ENCODE measurements around the gene PLPPR2. TPM values are rescaled to one million over a fixed set of nuclear protein-coding genes. Genes with fewer than 3 reads are reported as not detected.
"Not testable (repeated sequence)": the region's sequence is repeated elsewhere in the genome, so short reads cannot be mapped to it uniquely, and the experiment has no call there.

Gene PLPPR2
- total RNA-seq, 3 donors from 2014 or later = 2.4 to 4.1 (median 3.8) TPM

- Mint-ChIP-seq H3K4me1 (ENCODE audit: low read depth) (peaks cover 5% of the 10 kb centered on the region), H3K9me3 (peaks cover 7% of the 10 kb centered on the region), H3K27me3 (ENCODE audit: low read depth) (no peaks in the 10 kb centered on the region), H3K4me3 (no peak overlapping the region), H3K36me3 (ENCODE audit: insufficient read depth) (no peaks in the 10 kb centered on the region)
- no peak for DNase-seq
- no peak for ATAC-seq
Observed at GRCh38 chr19:11390359-11390758, 35.1 kb downstream of the PLPPR2 start.

GRCh38 chr19:11390933-11391680 is 35.9 kb downstream of the PLPPR2 start:
- H3K9me3 Mint-ChIP-seq = peaks cover 7% of the 10 kb centered on the region

DNA sequence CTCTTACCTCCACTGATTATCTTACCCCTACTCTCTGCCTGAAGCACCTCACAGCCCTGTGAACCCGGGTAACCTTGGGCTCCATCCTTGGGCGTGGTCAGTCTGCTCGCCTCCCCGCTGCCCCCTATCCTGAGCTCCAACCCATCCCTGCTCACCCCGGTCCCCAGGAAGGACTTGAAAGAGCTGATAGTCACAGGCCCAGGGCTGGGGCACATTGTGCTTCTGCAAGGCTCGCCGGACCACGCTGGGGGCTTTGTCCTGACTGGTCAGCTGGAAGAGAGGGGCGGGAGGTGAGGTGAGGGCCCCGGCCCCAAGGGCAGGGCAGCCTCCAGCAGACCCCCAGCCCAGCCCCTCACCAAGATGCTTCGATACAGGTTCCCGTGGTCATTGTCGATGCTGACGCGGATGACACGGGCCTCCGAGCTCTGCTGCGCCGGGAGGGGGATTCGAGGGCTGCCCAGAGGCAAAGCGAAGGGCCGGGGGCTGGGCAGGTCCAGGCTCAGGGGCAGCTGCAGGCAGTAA is 41.9 kb downstream of the PLPPR2 start:
- no peaks in the 10 kb centered on the region for H3K4me1 Mint-ChIP-seq (ENCODE audit: low read depth)
- H3K27me3 Mint-ChIP-seq (ENCODE audit: low read depth) = peaks cover 6% of the 10 kb centered on the region
- no peak overlapping the region for H3K4me3 Mint-ChIP-seq
- ATAC-seq (no peak), DNase-seq (no peak)
- no peaks in the 10 kb centered on the region for H3K9me3 Mint-ChIP-seq
- no peaks in the 10 kb centered on the region for H3K36me3 Mint-ChIP-seq (ENCODE audit: insufficient read depth)

More at GRCh38 chr19:11390933-11391680, 35.9 kb downstream of the PLPPR2 start:
- DNase-seq = no peak
- Mint-ChIP-seq H3K4me1 (ENCODE audit: low read depth) (peaks cover 5% of the 10 kb centered on the region), H3K27me3 (ENCODE audit: low read depth) (no peaks in the 10 kb centered on the region), H3K4me3 (no peak overlapping the region), H3K36me3 (ENCODE audit: insufficient read depth) (no peaks in the 10 kb centered on the region)
- no peak for ATAC-seq

DNA sequence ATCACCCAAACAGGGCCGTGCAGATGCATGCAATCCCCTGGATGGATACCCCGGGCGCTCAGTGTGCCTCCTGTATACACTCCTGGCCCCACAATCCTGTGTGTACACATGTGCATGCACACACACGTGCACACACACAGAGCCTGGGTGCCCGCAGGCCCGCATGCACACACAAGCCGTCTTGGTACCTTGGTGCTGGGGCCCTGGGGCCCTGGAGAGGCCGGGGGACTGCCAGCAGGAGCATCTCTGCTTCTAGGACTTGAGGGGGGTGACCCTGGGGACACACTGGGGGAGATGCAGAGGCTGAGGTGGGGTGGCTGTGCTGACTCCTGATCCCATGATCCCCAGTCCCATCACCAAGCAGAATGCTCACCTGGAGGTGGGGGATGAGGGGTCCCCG is 44.4 kb downstream of the PLPPR2 start:
- ATAC-seq = no peak
- peaks cover 6% of the 10 kb centered on the region for H3K27me3 Mint-ChIP-seq (ENCODE audit: low read depth)
- H3K4me3 Mint-ChIP-seq = no peak overlapping the region
- H3K9me3 Mint-ChIP-seq = no peaks in the 10 kb centered on the region
- no peak for DNase-seq
- no peaks in the 10 kb centered on the region for H3K36me3 Mint-ChIP-seq (ENCODE audit: insufficient read depth)
- H3K4me1 Mint-ChIP-seq (ENCODE audit: low read depth) = no peaks in the 10 kb centered on the region

DNA sequence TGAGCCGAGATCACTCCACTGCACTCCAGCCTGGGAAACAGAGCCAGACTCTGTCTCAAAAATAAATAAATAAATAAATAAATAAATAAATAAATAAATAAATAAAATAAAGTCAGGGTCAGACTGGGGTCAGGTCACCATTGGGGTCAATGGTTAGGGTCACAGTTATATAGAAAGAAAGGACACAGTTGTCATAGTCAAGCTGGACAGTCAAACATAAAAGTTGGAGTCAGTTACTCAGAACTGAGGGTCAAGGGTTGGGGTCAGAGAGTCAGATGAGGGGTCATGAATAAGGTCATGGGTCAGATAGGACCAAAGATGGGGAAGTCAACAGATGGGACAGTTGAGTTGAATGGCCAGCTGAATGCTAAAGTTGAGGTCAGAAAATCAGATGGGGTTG is 45.6 kb downstream of the PLPPR2 start:
- DNase-seq (no peak), ATAC-seq (no peak)
- Mint-ChIP-seq H3K36me3 (ENCODE audit: insufficient read depth) (no peaks in the 10 kb centered on the region), H3K27me3 (ENCODE audit: low read depth) (peaks cover 6% of the 10 kb centered on the region), H3K4me3 (no peak overlapping the region), H3K9me3 (no peaks in the 10 kb centered on the region), H3K4me1 (ENCODE audit: low read depth) (no peaks in the 10 kb centered on the region)

DNA sequence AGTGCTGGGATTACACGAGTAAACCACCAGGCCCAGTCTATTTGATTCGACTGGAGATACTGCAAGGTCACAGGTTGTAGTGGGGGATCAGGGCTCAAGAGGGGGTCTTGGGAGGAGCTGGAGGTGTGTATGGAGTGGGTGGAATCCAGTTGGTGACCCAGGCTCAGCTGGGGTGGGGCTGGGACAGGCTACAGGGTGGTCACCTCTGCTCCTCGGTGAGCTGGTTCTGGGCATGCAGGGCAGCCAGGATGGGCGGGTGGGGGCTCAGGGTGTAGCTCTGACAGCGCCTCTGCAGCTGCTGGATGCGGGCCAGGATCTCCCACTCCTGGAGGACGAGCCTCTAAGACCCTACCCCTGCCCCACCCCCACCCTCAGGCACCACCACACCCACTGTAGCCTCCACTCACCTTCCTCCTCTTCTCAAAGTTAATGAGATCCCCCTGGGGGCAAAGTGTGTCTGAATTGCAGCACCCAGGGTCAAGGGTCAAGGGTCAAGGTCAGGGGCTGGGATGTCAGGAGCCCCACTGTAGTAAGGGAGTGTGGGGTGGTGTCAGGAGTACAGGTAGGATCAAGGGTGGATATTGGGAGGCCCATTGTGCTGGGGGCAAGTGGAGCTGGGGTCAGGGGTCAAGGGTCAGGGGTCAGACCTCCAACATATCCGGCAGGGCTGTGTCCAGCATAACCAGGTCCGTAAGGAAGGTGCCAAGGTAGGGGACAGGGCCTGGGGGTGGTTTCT is 46.7 kb downstream of the PLPPR2 start:
- no peaks in the 10 kb centered on the region for H3K4me1 Mint-ChIP-seq (ENCODE audit: low read depth)
- no peak for ATAC-seq
- no peaks in the 10 kb centered on the region for H3K36me3 Mint-ChIP-seq (ENCODE audit: insufficient read depth)
- no peak for DNase-seq
- peaks cover 11% of the 10 kb centered on the region for H3K27me3 Mint-ChIP-seq (ENCODE audit: low read depth)
- H3K4me3 Mint-ChIP-seq = no peak overlapping the region
- H3K9me3 Mint-ChIP-seq = no peaks in the 10 kb centered on the region

GRCh38 chr19:11404588-11405222 is 49.5 kb downstream of the PLPPR2 start:
- Mint-ChIP-seq H3K4me3 (no peak overlapping the region), H3K27me3 (ENCODE audit: low read depth) (peaks cover 25% of the 10 kb centered on the region), H3K9me3 (no peaks in the 10 kb centered on the region), H3K4me1 (ENCODE audit: low read depth) (no peaks in the 10 kb centered on the region), H3K36me3 (ENCODE audit: insufficient read depth) (no peaks in the 10 kb centered on the region)
- ATAC-seq (no peak), DNase-seq (no peak)

DNA sequence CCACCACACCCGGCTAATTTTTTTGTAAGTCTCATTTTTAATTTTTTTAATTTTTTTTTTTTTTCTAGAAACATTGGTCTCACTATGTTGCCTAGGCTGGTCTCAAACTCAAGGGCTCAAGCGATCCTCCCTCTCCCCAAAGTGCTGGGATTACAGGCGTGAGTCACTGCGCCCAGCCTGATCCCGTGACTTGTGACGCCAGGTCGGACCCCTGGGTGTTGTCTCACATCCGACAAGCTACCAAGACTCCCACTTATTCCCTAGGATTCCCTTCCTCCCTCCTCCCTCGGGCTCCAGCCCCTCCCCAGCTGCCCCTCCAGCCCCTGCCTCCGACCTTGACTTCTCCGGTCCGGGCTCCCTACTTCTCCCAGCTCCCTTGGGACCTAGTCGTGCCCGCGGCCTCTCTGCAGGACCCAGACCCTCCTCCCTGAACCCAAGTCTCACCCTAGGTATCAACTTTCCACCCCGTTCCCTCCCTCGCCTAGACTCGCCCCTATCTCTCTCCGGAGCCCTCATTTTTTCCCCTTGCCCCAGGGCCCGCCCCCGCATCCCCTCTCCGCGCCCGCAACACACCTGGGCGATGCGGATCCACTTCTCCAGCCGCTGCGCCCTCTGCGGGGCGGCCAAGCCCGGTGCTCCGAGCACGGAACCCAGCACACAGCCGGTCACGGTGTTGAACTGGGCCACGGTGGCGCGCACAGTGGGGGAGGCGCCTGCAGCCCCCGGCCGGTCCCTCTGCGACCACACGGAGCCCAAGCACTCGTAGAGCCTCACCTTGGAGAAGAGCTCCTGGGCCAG is 50.8 kb downstream of the PLPPR2 start:
- peak; percentile 70 to 71 for ATAC-seq
- Mint-ChIP-seq H3K4me1 (ENCODE audit: low read depth) (no peaks in the 10 kb centered on the region), H3K27me3 (ENCODE audit: low read depth) (peaks cover 26% of the 10 kb centered on the region), H3K36me3 (ENCODE audit: insufficient read depth) (no peaks in the 10 kb centered on the region), H3K9me3 (no peaks in the 10 kb centered on the region), H3K4me3 (no peak overlapping the region)
- peak; percentile 48 for DNase-seq

GRCh38 chr19:11406703-11407236 is 51.5 kb downstream of the PLPPR2 start:
- H3K9me3 Mint-ChIP-seq; H3K4me1 Mint-ChIP-seq (ENCODE audit: low read depth); DNase-seq; H3K4me3 Mint-ChIP-seq; ATAC-seq; H3K36me3 Mint-ChIP-seq (ENCODE audit: insufficient read depth): not testable (repeated sequence)
- peaks cover 28% of the 10 kb centered on the region for H3K27me3 Mint-ChIP-seq (ENCODE audit: low read depth)

DNA sequence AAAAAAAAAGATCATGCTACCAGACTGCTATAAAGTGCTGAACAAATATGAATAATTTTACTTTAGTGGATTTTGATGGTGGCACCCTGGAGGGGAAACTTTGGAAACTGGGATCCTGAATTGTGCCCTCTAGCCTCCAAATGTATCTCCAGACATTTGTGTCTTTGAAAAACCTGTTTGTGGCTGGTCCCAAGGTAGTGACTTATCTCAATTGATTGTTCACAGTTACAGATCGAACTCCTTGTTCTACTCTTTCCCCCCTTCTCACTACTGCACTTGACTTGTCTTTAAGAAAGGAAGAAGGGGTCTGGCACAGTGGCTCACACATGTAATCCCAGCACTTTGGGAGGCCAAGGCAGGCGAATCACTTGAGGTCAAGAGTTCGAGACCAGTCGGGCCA is 53.4 kb downstream of the PLPPR2 start:
- ATAC-seq (no peak), DNase-seq (no peak)
- peaks cover 32% of the 10 kb centered on the region for H3K27me3 Mint-ChIP-seq (ENCODE audit: low read depth)
- no peak overlapping the region for H3K4me3 Mint-ChIP-seq
- H3K9me3 Mint-ChIP-seq = no peaks in the 10 kb centered on the region
- H3K36me3 Mint-ChIP-seq (ENCODE audit: insufficient read depth) = no peaks in the 10 kb centered on the region
- H3K4me1 Mint-ChIP-seq (ENCODE audit: low read depth) = no peaks in the 10 kb centered on the region

DNA sequence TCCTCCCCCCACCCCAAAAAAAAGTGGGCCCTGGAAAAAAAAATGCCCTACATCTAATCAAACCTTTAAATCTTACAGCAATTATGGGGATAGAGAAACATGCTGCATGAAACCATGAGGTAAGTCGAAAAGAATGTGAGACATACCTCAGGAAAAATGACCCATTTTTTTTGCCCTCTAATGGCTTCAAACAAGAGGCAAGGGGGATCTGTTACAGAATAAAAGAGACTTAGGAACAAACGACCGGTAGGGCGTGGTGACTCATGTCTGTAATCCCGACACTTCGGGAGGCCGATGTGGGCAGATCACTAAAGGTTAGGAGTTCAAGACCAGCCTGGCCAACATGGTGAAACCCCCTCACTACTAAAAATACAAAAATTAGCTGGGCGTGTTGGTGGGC is 55.5 kb downstream of the PLPPR2 start:
- Mint-ChIP-seq H3K27me3 (ENCODE audit: low read depth) (peaks cover 32% of the 10 kb centered on the region), H3K9me3 (no peaks in the 10 kb centered on the region), H3K4me3 (no peak overlapping the region), H3K4me1 (ENCODE audit: low read depth) (no peaks in the 10 kb centered on the region), H3K36me3 (ENCODE audit: insufficient read depth) (no peaks in the 10 kb centered on the region)
- ATAC-seq = no peak
- DNase-seq = no peak

- H3K4me1 Mint-ChIP-seq (ENCODE audit: low read depth) = peaks cover 10% of the 10 kb centered on the region
- no peak overlapping the region for H3K4me3 Mint-ChIP-seq
- DNase-seq (no peak), ATAC-seq (no peak)
- no peaks in the 10 kb centered on the region for H3K9me3 Mint-ChIP-seq
- H3K27me3 Mint-ChIP-seq (ENCODE audit: low read depth) = peaks cover 34% of the 10 kb centered on the region
- H3K36me3 Mint-ChIP-seq (ENCODE audit: insufficient read depth) = no peaks in the 10 kb centered on the region
Observed at GRCh38 chr19:11414544-11414943, 59.3 kb downstream of the PLPPR2 start.

Measured in activated T-cell treated with anti-CD3 and anti-CD28 coated beads, Interleukin-2, amount 50 U/mL, for 4 hours (primary cell).